ENCODE results near the gene MYO5C. TPM values are rescaled to one million over a fixed set of nuclear protein-coding genes. Genes with fewer than 3 reads are reported as not detected.

MYO5C gene
- total and polyA plus RNA-seq, 2 of the 13 experiments (the other 11 are each of a cell fraction or from before 2014, with no cell fraction given) = 15.7 to 23.7 TPM

GRCh38 chr15:52208306-52208946 is 87.2 kb downstream of the MYO5C start (continued):
- TF ChIP-seq PBX2 (CRISPR knock-in tag; IDR thresholded peaks at IDR 0.05) = no peak
- no peak for TF ChIP-seq BORCS8-MEF2B (CRISPR knock-in tag; IDR thresholded peaks at IDR 0.05)
- TF ChIP-seq ZBTB7B (CRISPR knock-in tag; IDR thresholded peaks at IDR 0.05) = no peak
- TF ChIP-seq KDM6A (CRISPR knock-in tag; IDR thresholded peaks at IDR 0.05; ENCODE audit: low read depth) = no peak
- no peak for TF ChIP-seq ZNF333 (CRISPR knock-in tag; IDR thresholded peaks at IDR 0.05; ENCODE audit: borderline replicate concordance)
- no peak for TF ChIP-seq RARG (CRISPR knock-in tag; IDR thresholded peaks at IDR 0.05; ENCODE audit: low read depth)
- TF ChIP-seq ELF1 (CRISPR knock-in tag; IDR thresholded peaks at IDR 0.05) = no peak
- no peak for TF ChIP-seq KDM4B (CRISPR knock-in tag; IDR thresholded peaks at IDR 0.05)
- TF ChIP-seq EEA1 (CRISPR knock-in tag; IDR thresholded peaks at IDR 0.05; ENCODE audit: borderline replicate concordance) = no peak
- no peak for TF ChIP-seq MAFF (IDR thresholded peaks at IDR 0.05; ENCODE audit: low read depth, low read length)
- no peak for TF ChIP-seq PATZ1 (CRISPR knock-in tag; IDR thresholded peaks at IDR 0.05)
- no peak for TF ChIP-seq ZNF710 (CRISPR knock-in tag; IDR thresholded peaks at IDR 0.05; ENCODE audit: borderline replicate concordance)
- TF ChIP-seq ELF3 (CRISPR knock-in tag; IDR thresholded peaks at IDR 0.05) = no peak
- TF ChIP-seq ARID2 (CRISPR knock-in tag; IDR thresholded peaks at IDR 0.05; ENCODE audit: borderline replicate concordance) = no peak
- TF ChIP-seq KAT2B (IDR thresholded peaks at IDR 0.05; ENCODE audit: borderline replicate concordance, low read depth, low read length) = no peak
- TF ChIP-seq DRAP1 (CRISPR knock-in tag; IDR thresholded peaks at IDR 0.05) = peak; percentile 35; the same call in 1 of the 2 replicates
- no peak for TF ChIP-seq PRDM15 (CRISPR knock-in tag; IDR thresholded peaks at IDR 0.05)
- TF ChIP-seq ZNF33A (CRISPR knock-in tag; IDR thresholded peaks at IDR 0.05; ENCODE audit: borderline replicate concordance) = no peak
- no peak for TF ChIP-seq BRF2 (CRISPR knock-in tag; IDR thresholded peaks at IDR 0.05)
- TF ChIP-seq TP53 (CRISPR knock-in tag; conservative IDR thresholded peaks at IDR 0.05) = no peak
